Loucy (cell line): ENCODE data around the gene RAD51B.

Experiments
- H2AFZ ChIP-seq: fragments of 200-600 bp; sonication (generic); 2 replicates; pipeline ENCODE4 v1.6.0; 2016; ENCODE audit warnings: antibody characterized with exemption, mild to moderate bottlenecking, low read length, moderate library complexity
- H3F3A ChIP-seq: fragments of 200-600 bp; 2 replicates; pipeline ENCODE4 v1.6.0; 2016; ENCODE audit warnings: antibody characterized with exemption, low read depth, mild to moderate bottlenecking
- H3K27me3 ChIP-seq: fragments of 200-600 bp; sonication (generic); 2 replicates; pipeline ENCODE4 v1.6.1; 2014; ENCODE audit warnings: low read length, mild to moderate bottlenecking; ENCODE audit not compliant: insufficient read depth, poor library complexity, severe bottlenecking
- H3K36me3 ChIP-seq: fragments of 200-600 bp; sonication (generic); 2 replicates; pipeline ENCODE4 v1.6.1; 2016; ENCODE audit warnings: low read length; ENCODE audit not compliant: insufficient read depth
- H3K4me1 ChIP-seq: fragments of 200-600 bp; sonication (generic); 2 replicates; pipeline ENCODE4 v1.5.1; 2014; ENCODE audit warnings: low read length, mild to moderate bottlenecking; ENCODE audit not compliant: insufficient read depth, poor library complexity, severe bottlenecking
- H3K4me2 ChIP-seq: fragments of 200-600 bp; sonication (generic); 2 replicates; pipeline ENCODE4 v1.6.0; 2014; ENCODE audit warnings: antibody characterized with exemption, low read length, low read depth, mild to moderate bottlenecking; ENCODE audit not compliant: poor library complexity, severe bottlenecking
- H3K4me3 ChIP-seq: fragments of 200-600 bp; sonication (generic); 2 replicates; pipeline ENCODE4 v1.5.1; 2014; ENCODE audit warnings: low read length, mild to moderate bottlenecking, mixed read lengths; ENCODE audit not compliant: poor library complexity, severe bottlenecking
- H3K79me2 ChIP-seq: fragments of 200-600 bp; sonication (generic); 2 replicates; pipeline ENCODE4 v1.6.1; 2014; ENCODE audit warnings: low read length; ENCODE audit not compliant: insufficient read depth
- H3K9ac ChIP-seq: fragments of 200-600 bp; sonication (generic); 2 replicates; pipeline ENCODE4 v1.6.0; 2014; ENCODE audit warnings: mild to moderate bottlenecking, low read depth, low read length, moderate library complexity; ENCODE audit not compliant: poor library complexity, severe bottlenecking
- H3K9me2 ChIP-seq: fragments of 200-600 bp; sonication (generic); replicated peaks from 2 replicates; pipeline ENCODE4 v1.6.1; 2016; ENCODE audit warnings: low read depth, low read length, mixed read lengths
- H3K9me3 ChIP-seq: fragments of 200-600 bp; sonication (generic); 2 replicates; pipeline ENCODE4 v1.6.1; 2014; ENCODE audit warnings: mild to moderate bottlenecking, antibody characterized with exemption, low read length, low read depth; ENCODE audit not compliant: insufficient read depth
- H4K20me1 ChIP-seq: fragments of 200-600 bp; sonication (generic); 2 replicates; pipeline ENCODE4 v1.6.0; 2014; ENCODE audit warnings: antibody characterized with exemption, low read length, mild to moderate bottlenecking; ENCODE audit not compliant: insufficient read depth, poor library complexity, severe bottlenecking
- EZH2phosphoT487 ChIP-seq: fragments of 200-600 bp; IDR thresholded peaks from 2 replicates; pipeline ENCODE4 v1.6.1; 2018; ENCODE audit warnings: antibody characterized with exemption, mild to moderate bottlenecking, moderate library complexity, borderline replicate concordance
- TF ChIP-seq, protein P1 (sequence below): fragments of 200-600 bp; sonication (generic); conservative IDR thresholded peaks from 2 replicates; pipeline ENCODE4 v1.5.1; 2014; ENCODE audit warnings: mild to moderate bottlenecking, antibody characterized with exemption, low read length

RAD51B gene

DNA sequence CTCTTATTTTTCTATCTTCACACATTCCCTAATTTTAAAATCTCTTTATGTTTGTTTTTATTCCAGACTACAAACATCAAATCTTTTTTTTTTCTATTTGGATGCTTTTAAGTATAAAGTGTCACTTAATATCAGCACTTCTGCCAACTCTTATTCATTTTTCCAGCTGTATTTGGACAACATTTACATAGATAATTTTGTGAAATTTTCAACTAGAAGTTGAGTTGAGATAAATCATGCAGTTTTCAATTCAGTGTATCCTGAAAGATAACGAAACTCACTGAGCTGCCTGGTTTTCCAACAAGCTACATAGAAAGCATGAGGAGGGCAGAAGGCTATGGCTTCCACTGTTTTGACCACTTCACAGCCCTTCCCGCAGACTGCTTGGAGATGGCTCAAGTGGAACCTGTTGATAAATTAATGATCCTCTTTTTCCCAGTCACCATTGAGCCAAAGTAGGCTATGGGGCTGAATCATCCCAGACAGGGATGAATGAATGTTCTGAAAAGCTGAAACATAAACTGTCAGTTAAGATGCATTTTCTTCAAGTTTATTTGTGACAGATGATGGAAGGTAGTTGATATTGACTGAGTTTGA lies 213.9 kb downstream of the RAD51B start:
- Histone ChIP-seq H2AFZ (no peak overlapping the region), H3K4me3 (no peak overlapping the region), H3K9ac (no peak overlapping the region), H4K20me1 (no peaks in the 10 kb centered on the region), H3K27me3 (no peaks in the 10 kb centered on the region), H3K79me2 (no peaks in the 10 kb centered on the region), H3F3A (0 out of 2 replicates have a peak, but pooled peaks cover 3% of the 10 kb centered on the region), H3K4me2 (no peak overlapping the region), H3K9me2 (no peaks in the 10 kb centered on the region), H3K4me1 (no peaks in the 10 kb centered on the region), H3K9me3 (peaks cover 11% of the 10 kb centered on the region), H3K36me3 (no peaks in the 10 kb centered on the region; the same call in 1 of the 2 replicates)
- TF ChIP-seq, protein P1, sequence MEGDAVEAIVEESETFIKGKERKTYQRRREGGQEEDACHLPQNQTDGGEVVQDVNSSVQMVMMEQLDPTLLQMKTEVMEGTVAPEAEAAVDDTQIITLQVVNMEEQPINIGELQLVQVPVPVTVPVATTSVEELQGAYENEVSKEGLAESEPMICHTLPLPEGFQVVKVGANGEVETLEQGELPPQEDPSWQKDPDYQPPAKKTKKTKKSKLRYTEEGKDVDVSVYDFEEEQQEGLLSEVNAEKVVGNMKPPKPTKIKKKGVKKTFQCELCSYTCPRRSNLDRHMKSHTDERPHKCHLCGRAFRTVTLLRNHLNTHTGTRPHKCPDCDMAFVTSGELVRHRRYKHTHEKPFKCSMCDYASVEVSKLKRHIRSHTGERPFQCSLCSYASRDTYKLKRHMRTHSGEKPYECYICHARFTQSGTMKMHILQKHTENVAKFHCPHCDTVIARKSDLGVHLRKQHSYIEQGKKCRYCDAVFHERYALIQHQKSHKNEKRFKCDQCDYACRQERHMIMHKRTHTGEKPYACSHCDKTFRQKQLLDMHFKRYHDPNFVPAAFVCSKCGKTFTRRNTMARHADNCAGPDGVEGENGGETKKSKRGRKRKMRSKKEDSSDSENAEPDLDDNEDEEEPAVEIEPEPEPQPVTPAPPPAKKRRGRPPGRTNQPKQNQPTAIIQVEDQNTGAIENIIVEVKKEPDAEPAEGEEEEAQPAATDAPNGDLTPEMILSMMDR = no peak
- TF ChIP-seq EZH2phosphoT487 = no peak

DNA sequence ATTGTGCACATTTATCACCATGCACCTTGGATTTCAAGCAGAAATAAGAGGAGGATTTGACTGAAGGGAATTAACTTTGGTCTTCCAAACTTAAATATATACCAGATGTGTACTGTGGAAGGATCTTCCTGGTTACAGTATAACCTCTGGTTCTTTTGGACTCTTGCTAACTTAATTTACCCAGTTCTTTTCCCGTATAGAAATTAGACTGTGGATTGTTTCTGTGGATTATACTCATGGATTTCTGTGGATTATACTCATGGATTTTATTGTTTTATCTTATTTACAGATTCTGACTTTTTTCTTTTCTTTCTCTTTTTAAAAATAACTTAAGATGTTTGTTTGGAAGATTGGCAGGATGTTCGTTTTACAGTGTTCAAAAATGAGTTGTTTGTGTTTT lies 215.3 kb downstream of the RAD51B start:
- Histone ChIP-seq H3K9me3 (peaks cover 9% of the 10 kb centered on the region), H3K4me3 (no peak overlapping the region), H3K9me2 (no peaks in the 10 kb centered on the region), H3K79me2 (no peaks in the 10 kb centered on the region), H3K4me1 (peaks cover 7% of the 10 kb centered on the region), H3K36me3 (no peaks in the 10 kb centered on the region; the same call in 1 of the 2 replicates), H4K20me1 (no peaks in the 10 kb centered on the region), H2AFZ (no peak overlapping the region), H3K4me2 (no peak overlapping the region), H3K9ac (no peak overlapping the region), H3K27me3 (no peaks in the 10 kb centered on the region), H3F3A (0 out of 2 replicates have a peak, but pooled peaks cover 3% of the 10 kb centered on the region)
- TF ChIP-seq EZH2phosphoT487 = no peak
- TF ChIP-seq, protein P1 = no peak

- Histone ChIP-seq H3K36me3 (no peaks in the 10 kb centered on the region), H3K4me1 (peaks cover 7% of the 10 kb centered on the region), H3K9me3 (no peaks in the 10 kb centered on the region), H4K20me1 (no peaks in the 10 kb centered on the region), H3K27me3 (no peaks in the 10 kb centered on the region), H2AFZ (no peak overlapping the region), H3K4me3 (no peak overlapping the region), H3K4me2 (no peak overlapping the region), H3K9me2 (no peaks in the 10 kb centered on the region), H3F3A (0 out of 2 replicates have a peak, but pooled peaks cover 3% of the 10 kb centered on the region), H3K9ac (no peak overlapping the region), H3K79me2 (no peaks in the 10 kb centered on the region)
- no peak for TF ChIP-seq EZH2phosphoT487
- TF ChIP-seq, protein P1 = no peak
These were observed 216.6 kb downstream of the RAD51B start for GRCh38 chr14:68036202-68036601.
